Mesendoderm (in vitro differentiated cells): Measurements from ENCODE around the gene RGS14.
"Not testable (repeated sequence)": the region's sequence is repeated elsewhere in the genome, so short reads cannot be mapped to it uniquely, and the experiment has no call there.

Source experiments
- DNase-seq: peaks from one replicate; pipeline ENCODE4 v3.0.0; 2013
- H2AK5ac ChIP-seq: 2 replicates; pipeline ENCODE4 v1.6.1; 2013; ENCODE audit warnings: low read length, inconsistent platforms
- H2BK120ac ChIP-seq: 2 replicates; pipeline ENCODE4 v1.6.1; 2013; ENCODE audit warnings: low read depth, mild to moderate bottlenecking, low read length, moderate library complexity, mixed read lengths
- H2BK15ac ChIP-seq: replicated peaks from 2 replicates; pipeline ENCODE4 v1.6.1; 2013; ENCODE audit warnings: low read depth, mild to moderate bottlenecking, moderate library complexity
- H2BK5ac ChIP-seq: 2 replicates; pipeline ENCODE4 v1.6.1; 2013; ENCODE audit warnings: low read length, inconsistent platforms
- H3K18ac ChIP-seq: 2 replicates; pipeline ENCODE4 v1.6.1; 2013; ENCODE audit warnings: mild to moderate bottlenecking, low read length, mixed read lengths
- H3K23ac ChIP-seq: one replicate; pipeline ENCODE4 v1.6.1; 2013; ENCODE audit warnings: low read length
- H3K27ac ChIP-seq: 2 replicates; pipeline ENCODE4 v1.5.1; 2013; ENCODE audit warnings: low read depth, mild to moderate bottlenecking, inconsistent platforms, low read length, moderate library complexity
- H3K27me3 ChIP-seq: 2 replicates; pipeline ENCODE4 v1.6.1; 2013; ENCODE audit warnings: low read length, control low read depth, mild to moderate bottlenecking, inconsistent platforms; ENCODE audit not compliant: insufficient read depth, poor library complexity
- H3K36me3 ChIP-seq: 2 replicates; pipeline ENCODE4 v1.6.1; 2013; ENCODE audit warnings: low read length, inconsistent platforms; ENCODE audit not compliant: control insufficient read depth, insufficient read depth
- H3K4ac ChIP-seq: one replicate; pipeline ENCODE4 v1.6.1; 2013; ENCODE audit warnings: low read depth, mild to moderate bottlenecking, low read length, moderate library complexity
- H3K4me1 ChIP-seq: 2 replicates; pipeline ENCODE4 v1.6.1; 2013; ENCODE audit warnings: low read depth, low read length, inconsistent platforms; ENCODE audit not compliant: control insufficient read depth
- H3K4me2 ChIP-seq: 2 replicates; pipeline ENCODE4 v1.6.1; 2013; ENCODE audit warnings: low read length
- H3K4me3 ChIP-seq: 2 replicates; pipeline ENCODE4 v1.5.1; 2013; ENCODE audit warnings: mild to moderate bottlenecking, low read length
- H3K56ac ChIP-seq: one replicate; pipeline ENCODE4 v1.6.1; 2013; ENCODE audit warnings: low read length
- H3K79me1 ChIP-seq: 2 replicates; pipeline ENCODE4 v1.6.1; 2013; ENCODE audit warnings: low read length, inconsistent platforms
- H3K79me2 ChIP-seq: 2 replicates; pipeline ENCODE4 v1.6.1; 2013; ENCODE audit warnings: mild to moderate bottlenecking, low read length; ENCODE audit not compliant: control insufficient read depth, insufficient read depth
- H3K9ac ChIP-seq: 2 replicates; pipeline ENCODE4 v1.6.1; 2013; ENCODE audit warnings: low read length, inconsistent platforms
- H4K5ac ChIP-seq: one replicate; pipeline ENCODE4 v1.6.1; 2013; ENCODE audit warnings: low read length
- H4K8ac ChIP-seq: one replicate; pipeline ENCODE4 v1.6.1; 2013; ENCODE audit warnings: low read depth, mild to moderate bottlenecking, control low read depth, low read length, moderate library complexity
- WGBS: extraction: QIAGEN DNeasy Blood & Tissue Kit; methylation state at CpG from one replicate; pipeline ENCODE4 v1.1.7; 2013; ENCODE audit warnings: low lambda C conversion rate, missing lambda C conversion rate; ENCODE audit not compliant: insufficient coverage; ENCODE audit errors: extremely low coverage; 5-methylcytosine and 5-hydroxymethylcytosine counted together

Gene RGS14

DNA sequence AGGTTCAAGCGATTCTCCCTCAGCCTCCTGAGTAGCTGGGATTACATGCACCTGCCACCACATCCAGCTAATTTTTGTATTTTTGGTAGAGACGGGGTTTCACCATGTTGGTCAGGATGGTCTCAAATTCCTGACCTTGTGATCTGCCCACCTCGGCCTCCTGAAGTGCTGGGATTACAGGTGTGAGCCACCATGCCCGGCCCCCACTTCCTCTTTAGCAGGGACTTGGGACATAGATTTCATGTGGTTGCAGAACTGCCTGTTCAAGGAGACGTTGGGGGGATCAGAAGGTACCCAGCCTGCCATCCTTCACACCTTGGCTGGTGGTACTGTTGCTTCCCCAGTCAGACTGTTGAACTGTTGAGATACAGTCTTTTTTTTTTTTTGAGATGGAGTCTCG is 59.4 kb downstream of the RGS14 start:
- not testable (repeated sequence) for H3K36me3 ChIP-seq, H3K18ac ChIP-seq, H3K9ac ChIP-seq, H3K23ac ChIP-seq, H2BK5ac ChIP-seq, H3K79me1 ChIP-seq, H3K4ac ChIP-seq, H4K5ac ChIP-seq, H3K4me1 ChIP-seq, H3K4me3 ChIP-seq, DNase-seq, H3K56ac ChIP-seq, H3K79me2 ChIP-seq, H2BK120ac ChIP-seq, H2BK15ac ChIP-seq, H3K27me3 ChIP-seq, H2AK5ac ChIP-seq, H4K8ac ChIP-seq, H3K4me2 ChIP-seq, H3K27ac ChIP-seq
- no CpG with 5 or more reads among the region's 6 CpGs for WGBS

DNA sequence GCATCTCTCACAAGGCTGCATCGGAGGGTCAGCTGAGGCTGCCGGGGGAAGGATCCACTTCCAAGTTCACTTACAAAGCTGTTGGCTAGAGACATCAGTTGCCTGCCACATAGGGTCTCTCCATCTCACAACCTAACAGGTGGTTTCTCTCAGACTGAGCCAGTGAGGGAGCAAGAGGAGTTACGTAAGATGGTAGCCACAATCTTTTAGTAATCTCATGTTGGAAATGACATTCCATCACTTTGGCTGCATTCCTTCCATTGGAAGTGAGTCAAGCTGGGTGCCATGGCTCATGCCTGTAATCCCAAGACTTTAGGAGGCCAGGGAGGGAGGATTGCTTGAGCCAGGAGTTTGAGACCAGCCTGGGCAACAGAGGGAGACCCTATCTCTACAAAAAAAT is 61.3 kb downstream of the RGS14 start:
- Histone ChIP-seq H3K27ac (no peak overlapping the region), H2AK5ac (no peak overlapping the region), H3K18ac (no peak overlapping the region), H3K36me3 (no peaks in the 10 kb centered on the region), H4K5ac (no peak overlapping the region), H3K23ac (no peak overlapping the region), H3K27me3 (no peaks in the 10 kb centered on the region), H3K56ac (no peak overlapping the region), H3K4me1 (no peaks in the 10 kb centered on the region), H3K4me2 (no peak overlapping the region), H3K4me3 (no peak overlapping the region), H4K8ac (no peak overlapping the region), H2BK5ac (no peak overlapping the region), H3K4ac (no peak overlapping the region), H3K9ac (no peak overlapping the region), H2BK15ac (no peak overlapping the region), H3K79me2 (no peaks in the 10 kb centered on the region), H3K79me1 (no peaks in the 10 kb centered on the region), H2BK120ac (no peak overlapping the region)
- DNase-seq = peak; percentile 67
- no CpG with 5 or more reads among the region's 3 CpGs for WGBS

DNA sequence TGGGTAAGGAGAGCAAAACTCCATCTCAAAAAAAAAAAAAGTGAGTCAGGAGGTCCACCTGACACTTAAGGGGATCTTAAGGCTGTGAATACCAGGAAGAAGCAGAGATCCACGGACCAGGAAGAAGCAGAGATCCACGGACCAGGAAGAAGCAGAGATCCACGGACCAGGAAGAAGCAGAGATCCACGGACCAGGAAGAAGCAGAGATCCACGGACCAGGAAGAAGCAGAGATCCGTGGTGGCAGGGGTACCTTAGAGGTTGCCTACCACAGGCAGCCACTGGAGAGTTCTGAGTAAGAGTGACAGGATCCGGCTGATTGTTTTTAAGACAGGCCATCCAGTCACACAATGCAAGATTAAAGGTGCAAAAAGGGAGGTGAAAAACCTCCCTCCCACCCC is 62.7 kb downstream of the RGS14 start:
- not testable (repeated sequence) for H3K23ac ChIP-seq, H3K79me2 ChIP-seq, H3K4me2 ChIP-seq, H3K9ac ChIP-seq, DNase-seq, H3K36me3 ChIP-seq, H3K4me1 ChIP-seq, H4K8ac ChIP-seq, H3K79me1 ChIP-seq, H2BK120ac ChIP-seq, H3K27me3 ChIP-seq, H3K27ac ChIP-seq, H3K4me3 ChIP-seq, H3K4ac ChIP-seq, H2BK5ac ChIP-seq, H2BK15ac ChIP-seq, H2AK5ac ChIP-seq, H4K5ac ChIP-seq, H3K56ac ChIP-seq, H3K18ac ChIP-seq
- no CpG with 5 or more reads among the region's 7 CpGs for WGBS

DNA sequence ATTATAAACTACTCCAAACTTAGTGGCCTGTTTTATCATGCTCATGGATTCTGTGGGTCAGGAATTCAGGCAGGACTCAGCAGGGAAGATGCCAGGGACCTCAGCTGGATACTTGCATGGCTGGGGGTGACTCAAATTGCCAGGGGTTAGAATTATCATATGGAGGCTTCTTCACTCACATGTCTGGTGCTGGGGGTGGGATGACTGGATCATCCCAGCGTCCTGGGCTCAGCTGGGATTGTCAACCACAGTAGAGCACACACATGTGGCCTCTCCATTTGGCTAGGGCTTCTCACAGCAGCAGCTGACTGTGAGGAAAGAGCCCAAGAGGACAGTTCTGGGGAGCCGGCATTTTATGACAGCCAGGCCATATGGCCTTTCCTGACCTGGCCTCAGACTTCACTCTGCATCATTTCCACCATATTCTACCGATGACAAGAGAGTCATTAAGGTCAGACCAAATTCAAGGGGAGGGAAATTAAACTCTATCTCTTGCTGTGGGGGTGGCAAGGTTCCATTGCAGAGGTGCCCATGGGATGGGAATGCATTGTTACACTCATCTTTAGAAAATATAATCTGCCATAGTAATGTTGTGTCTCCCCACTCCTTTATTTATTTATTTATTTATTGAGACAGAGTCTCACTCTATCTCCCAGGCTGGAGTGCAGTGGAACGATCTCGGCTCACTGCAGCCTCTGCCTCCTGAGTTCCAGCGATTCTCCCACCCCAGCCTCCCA is 63.5 kb downstream of the RGS14 start:
- Histone ChIP-seq H4K5ac (no peak overlapping the region), H3K4me2 (no peak overlapping the region), H3K9ac (no peak overlapping the region), H2BK120ac (no peak overlapping the region), H2BK5ac (no peak overlapping the region), H2AK5ac (no peak overlapping the region), H3K4ac (no peak overlapping the region), H3K4me3 (no peak overlapping the region), H3K23ac (no peak overlapping the region), H3K79me2 (no peaks in the 10 kb centered on the region), H2BK15ac (no peak overlapping the region), H3K79me1 (no peaks in the 10 kb centered on the region), H4K8ac (no peak overlapping the region), H3K4me1 (peaks cover 4% of the 10 kb centered on the region), H3K18ac (no peak overlapping the region), H3K27ac (no peak overlapping the region), H3K56ac (no peak overlapping the region), H3K36me3 (no peaks in the 10 kb centered on the region), H3K27me3 (no peaks in the 10 kb centered on the region)
- WGBS = no CpG with 5 or more reads among the region's 6 CpGs
- DNase-seq = no peak
